Stomach (tissue), 4 donors: ENCODE measurements around the gene FARS2.

Experiments
- CTCF ChIP-seq, 7 experiments: fragments of 450-650 bp in 4 of 7; fragments of 200-600 bp in 3 of 7; sonication (generic) in 3 of 7; IDR thresholded peaks; one replicate each; pipeline ENCODE4 v1.5.1; 2016 to 2019; ENCODE audit warnings: antibody characterized with exemption in 7 of 7, control low read depth in 2 of 7, mild to moderate bottlenecking in 1 of 7
- POLR2A ChIP-seq, 4 donors: fragments of 450-650 bp; IDR thresholded peaks; one replicate each; pipeline ENCODE4 v1.6.1; 2016; ENCODE audit warnings: antibody characterized with exemption in 4 of 4, control low read depth in 2 of 4, mild to moderate bottlenecking in 1 of 4, moderate library complexity in 1 of 4

- no peak for TF ChIP-seq POLR2A (IDR thresholded peaks at IDR 0.05)
- TF ChIP-seq CTCF (IDR thresholded peaks at IDR 0.05): peak in 5 of 7 experiments; percentile 40 to 62 (median 47)
These were observed 41.8 kb downstream of the FARS2 start for GRCh38 chr6:5302995-5303622.
